GM18873 (cell line): ENCODE results near the gene SEPSECS.
A peak's percentile ranks its signal among the peaks of the same experiment; 100 is the strongest.

Experiments
- ATAC-seq: cut with Tn5 transposase; IDR thresholded peaks from one replicate; pipeline ENCODE4 v1.9.1; 2021; ENCODE audit warnings: mild to moderate bottlenecking, moderate library complexity, moderate number of reproducible peaks; ENCODE audit not compliant: unreplicated experiment, low FRiP score

Gene SEPSECS

DNA sequence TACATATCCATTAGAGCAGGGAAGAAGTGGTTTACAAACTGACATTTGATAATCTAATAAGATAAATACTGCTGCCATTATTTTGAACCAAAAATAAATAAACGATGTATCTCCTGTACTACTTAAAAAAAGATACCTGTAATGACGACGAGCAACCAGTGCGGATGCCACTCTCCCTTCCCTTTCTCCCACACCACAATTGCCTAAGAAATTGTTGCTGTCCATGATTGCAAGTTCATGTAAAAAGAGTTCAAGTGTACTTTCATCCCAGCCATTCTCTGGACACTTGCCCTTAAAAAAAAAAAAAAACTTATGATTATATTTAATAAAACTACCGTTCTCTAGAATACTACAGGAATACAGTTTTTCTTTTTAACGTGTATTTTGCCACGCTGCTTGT, 1.4 kb downstream of the SEPSECS start:
- ATAC-seq = no peak

DNA sequence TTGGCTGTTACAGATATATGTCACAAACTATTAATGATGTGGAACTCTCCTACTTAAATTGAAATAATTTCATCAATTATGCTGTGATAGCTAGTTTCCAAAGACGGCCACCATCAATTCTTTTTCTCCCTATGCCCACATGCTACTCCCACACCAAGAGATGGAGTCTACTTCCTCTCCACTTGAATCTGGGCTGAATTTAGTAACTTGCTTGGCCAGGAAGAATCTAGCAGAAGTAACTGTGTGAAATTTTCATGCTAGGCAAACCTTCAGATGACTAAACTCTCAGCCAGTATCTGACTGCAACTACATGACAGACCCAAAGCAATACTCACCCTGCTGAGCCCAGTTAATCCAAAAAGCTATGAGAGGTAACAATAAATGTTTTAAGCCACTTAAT, 3.2 kb downstream of the SEPSECS start:
- no peak for ATAC-seq

DNA sequence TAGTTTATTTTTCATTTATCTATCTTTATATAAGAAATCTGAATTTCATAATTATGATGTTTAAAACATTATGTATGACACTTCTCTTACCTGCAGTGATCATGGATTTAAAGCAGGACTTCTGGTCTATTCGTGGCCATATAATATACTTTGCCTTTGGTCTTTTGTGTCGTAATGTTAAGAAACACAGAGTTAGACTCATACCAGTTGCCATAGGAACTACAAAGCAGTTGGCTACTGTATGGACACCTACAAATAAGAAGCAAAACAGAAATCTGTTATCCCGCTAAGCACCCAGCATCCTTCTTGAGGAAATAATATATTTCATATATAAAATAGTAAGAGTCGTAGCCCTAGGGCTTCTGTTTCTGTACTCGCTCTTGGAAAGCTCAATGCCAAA, 4.3 kb downstream of the SEPSECS start:
- no peak for ATAC-seq

DNA sequence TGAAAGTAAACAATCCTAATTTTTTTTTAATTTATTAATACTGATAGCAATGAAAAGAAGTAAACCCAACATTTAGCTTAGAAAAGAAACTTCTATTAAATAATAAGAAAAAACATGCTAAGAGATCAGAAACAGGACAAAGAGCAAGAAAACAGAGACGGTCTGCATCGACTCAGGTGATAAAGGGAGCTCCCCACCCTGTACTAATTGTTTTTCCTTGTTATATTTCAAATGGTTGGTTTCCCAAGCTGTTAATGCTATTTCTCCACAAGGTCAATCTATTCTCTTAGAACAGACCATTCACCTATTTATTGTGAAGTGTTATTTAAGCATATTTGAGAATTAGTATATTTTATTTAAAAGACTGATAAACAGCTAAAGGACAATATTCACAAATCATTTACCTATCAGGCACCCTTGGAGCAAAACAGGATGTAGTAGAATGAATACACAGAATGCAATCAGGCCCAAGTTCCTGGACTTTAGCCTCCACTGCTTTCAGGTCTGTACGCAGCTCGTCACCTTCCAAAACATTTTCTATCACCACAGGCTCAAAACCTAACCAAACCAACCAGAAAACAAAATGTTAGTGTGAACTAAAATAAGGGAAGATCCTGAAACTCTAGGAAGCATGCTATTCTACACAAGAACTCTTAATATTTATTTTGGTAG, 5.5 kb downstream of the SEPSECS start:
- ATAC-seq = no peak

DNA sequence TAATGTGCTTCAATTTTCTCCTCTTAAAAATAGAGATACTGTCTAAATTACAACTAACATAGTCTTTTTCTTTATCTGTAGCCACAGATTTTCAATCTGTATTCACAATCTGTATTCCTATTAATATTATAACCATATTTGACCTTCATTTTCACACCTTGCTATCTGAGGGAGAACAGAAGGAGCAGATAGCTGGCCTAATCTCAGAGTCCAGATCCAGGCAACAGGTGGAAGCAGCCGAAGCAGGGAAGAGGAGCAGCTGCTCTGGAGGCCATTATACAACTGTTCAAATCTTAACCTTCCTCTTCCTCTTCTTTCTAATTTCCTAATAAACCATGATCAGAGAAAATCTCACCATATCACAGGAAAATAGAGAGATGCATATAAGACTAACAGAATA, 14.2 kb downstream of the SEPSECS start:
- ATAC-seq = no peak

DNA sequence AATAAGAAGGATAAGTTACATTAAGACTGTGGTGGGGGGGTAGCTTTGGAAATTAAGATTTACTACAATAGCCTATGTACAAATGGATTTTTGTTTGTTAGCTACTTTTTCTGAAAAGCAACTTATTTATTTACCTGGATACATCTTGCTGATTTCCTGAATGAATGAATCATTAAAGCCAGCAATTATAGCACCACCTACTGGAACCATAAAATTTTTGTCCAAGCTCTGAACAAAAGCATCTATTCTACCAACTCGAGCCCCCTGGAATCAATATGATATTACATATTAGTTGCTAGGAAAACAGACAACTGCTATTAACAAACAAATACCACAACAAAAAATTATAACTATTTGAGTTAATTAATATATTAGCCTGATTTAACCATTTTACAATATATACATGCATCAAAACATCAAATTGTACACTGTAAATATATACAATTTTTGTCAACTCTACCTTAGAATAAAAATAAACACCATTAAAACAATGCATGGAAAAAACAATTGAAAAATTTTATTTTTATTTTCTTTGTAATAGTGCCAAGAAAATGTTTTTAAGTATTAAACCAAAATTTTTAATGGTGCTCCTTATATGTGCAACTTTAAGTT, 15.3 kb downstream of the SEPSECS start:
- ATAC-seq = no peak

DNA sequence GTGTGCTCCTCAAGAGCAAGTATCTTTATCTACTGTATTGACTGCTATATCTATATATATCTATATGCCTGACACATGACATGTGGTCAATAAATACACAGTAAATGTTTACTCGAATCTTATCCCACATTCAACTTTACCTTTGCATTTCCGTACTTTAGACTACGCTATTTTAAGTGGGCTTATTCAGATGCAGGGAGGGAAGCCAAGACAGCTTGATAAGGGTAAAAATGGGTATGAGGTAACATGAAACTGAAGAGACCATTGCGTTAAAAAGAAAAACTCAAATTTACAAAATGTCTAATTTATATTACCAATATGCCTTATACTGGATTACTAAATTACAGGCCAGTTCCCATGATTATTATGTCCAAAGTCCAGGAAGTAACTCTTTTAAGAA, 17.8 kb downstream of the SEPSECS start:
- no peak for ATAC-seq

DNA sequence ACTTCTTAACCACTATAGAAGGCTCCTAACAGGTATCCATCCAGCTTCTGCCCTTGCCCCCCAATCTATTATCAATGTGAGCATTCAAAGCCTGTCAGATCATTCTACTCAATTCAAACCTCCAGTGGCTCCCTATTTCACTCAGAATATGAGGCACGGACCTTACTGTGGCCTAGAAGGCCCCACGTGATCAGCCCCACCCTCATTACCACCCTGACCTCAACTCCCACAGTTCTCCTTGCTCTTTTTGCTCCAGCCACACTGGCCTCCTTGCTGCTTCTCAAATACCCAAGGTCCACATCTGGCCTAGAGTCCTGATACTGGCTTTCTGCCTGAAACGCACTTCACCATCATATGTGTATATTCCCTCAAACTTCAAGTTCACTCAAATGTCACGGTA, 18.7 kb downstream of the SEPSECS start:
- ATAC-seq = no peak

DNA sequence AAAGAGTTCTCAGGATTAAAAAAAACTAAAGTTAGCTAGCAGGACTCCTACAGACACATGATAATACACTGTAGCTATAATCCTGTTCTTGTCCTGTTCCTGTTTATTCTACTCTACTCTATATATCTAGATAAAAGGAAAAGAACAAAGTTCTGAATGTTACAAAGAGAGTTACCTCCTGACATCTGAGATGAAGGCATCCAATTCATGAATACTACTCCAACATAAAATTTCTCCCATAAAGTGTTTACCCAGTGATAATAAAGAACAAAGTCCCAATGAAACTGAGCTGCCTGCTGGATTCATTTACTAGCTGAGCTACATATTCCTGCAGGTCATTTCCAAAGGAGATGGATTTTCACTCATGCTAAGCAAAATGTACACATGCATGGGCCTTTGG, 27.1 kb downstream of the SEPSECS start:
- no peak for ATAC-seq

DNA sequence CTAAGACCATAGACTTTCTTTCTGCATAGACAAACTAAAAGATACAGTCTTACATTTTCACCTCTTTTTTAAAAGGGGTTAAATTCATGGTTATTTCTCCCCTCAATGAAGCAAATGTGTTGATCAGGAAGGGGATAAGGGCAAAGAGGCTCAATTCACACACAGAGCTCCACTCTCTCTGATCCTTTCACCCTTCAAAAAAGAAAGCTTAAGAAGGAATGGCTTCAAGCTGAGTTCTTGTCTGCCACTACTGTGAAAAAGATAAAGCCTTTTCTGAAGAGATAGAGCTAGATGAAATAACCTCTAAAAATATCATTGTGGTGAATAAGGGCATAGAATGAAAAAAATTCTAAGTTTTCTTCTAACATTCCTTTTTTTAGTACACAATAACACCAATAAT, 28.3 kb downstream of the SEPSECS start:
- ATAC-seq = no peak

DNA sequence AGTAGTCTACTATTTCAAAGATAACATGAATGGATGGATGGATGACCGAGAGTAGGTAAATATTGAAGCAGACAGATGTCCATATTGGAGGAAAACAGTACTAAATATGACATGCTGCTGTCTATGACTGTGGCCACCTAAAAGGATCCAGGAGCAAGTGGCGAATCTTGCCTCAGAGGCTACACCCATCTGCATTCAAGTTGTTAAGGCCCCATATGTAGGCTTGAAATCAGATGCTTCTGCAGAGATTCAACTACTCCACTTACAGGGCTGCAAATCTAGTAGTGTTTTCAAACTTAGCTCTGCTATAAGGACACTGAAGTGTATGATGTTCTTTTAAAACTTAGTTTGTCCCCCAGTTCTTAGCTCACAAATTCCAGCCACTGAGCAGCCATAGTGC, 28.9 kb downstream of the SEPSECS start:
- no peak for ATAC-seq

DNA sequence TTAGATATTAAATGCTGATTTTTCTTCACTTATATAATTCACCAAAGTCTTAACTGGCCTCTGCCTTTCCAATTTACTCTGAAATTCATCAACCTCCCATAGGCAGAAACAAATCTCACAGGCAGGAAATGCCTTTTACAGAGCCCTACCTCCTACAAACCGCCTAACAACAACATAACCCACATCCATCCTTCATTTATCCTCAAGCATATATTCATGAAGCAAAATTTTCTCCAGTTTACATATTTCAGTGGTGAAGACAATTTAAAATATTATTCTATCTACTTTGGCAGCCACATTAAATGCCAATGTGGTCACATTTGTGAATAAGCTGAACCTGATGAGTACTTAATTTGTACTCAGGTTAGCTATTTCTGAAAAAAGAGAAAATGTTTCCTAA, 30.3 kb downstream of the SEPSECS start:
- no peak for ATAC-seq

DNA sequence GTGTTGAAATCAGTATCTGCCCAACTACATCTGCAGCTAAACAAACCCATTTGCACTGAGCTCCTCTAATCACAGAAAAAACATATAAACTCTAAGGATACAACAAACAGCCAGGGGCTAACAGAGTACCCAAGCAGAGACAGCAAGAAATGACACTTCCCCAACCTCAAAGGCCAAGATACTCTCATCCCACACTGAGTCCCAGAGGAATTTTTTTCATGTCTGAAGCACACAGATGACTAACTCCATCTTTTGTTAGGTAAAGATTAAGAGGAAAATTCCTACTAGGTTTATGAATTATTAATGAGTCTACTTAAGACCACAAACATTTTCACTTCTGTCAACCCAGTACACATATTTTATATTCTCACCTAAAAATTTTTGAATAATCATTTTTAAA, 31.6 kb downstream of the SEPSECS start:
- ATAC-seq = no peak

DNA sequence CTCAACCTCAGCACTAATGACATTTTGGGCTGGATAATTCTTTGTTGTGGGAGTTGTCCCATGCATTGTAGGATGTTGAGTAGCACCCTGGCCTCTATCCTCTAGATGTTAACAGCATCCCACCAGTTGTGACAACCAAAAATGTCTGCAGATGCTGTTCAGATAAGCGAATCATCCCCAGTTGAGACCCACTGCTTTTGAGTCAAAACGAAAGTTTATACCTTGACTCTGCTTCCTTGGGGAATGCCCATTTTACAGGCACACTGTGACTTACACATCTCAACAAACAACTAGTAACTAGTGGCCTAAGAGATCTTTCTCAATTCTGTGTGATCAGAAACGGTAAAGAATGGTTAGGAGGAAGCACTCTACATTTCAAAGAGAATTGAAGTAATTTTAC, 37.0 kb downstream of the SEPSECS start:
- peak; percentile 97 for ATAC-seq

DNA sequence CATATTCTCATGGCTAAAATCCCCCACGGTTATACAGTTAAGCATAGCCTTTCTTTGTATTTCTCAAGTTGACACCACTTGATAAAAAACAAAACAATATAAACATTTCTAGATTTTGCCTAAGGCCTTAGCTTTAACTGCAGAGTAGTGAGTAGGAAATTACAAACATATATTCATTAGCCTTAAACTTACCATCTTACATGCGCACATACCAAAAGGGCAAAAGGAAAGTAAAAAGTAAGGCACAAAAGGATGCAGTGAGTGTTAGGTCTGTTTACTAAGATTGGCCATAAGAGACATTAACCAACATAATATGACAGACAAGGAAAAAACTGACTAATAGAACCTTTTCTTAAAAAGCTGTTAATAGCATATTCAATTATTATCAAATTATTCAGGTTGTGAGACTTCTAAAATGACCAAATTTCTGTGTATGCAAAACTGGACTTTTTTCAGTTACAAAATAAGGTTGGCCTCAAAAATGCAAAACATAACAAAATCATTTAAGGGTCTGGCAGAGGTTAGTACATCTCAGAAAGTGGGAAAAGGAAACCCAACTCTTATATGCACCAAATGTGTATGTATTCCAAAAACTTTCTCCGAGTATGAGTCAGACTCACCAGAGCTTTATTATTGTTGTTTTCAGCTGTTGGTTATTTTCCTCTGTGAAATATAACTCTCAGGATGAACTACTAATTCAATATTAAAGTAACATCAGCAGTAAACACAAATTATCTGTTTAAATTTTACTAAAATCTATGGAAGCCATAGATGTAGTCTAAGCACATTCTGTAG, 39.9 kb downstream of the SEPSECS start:
- ATAC-seq = no peak

DNA sequence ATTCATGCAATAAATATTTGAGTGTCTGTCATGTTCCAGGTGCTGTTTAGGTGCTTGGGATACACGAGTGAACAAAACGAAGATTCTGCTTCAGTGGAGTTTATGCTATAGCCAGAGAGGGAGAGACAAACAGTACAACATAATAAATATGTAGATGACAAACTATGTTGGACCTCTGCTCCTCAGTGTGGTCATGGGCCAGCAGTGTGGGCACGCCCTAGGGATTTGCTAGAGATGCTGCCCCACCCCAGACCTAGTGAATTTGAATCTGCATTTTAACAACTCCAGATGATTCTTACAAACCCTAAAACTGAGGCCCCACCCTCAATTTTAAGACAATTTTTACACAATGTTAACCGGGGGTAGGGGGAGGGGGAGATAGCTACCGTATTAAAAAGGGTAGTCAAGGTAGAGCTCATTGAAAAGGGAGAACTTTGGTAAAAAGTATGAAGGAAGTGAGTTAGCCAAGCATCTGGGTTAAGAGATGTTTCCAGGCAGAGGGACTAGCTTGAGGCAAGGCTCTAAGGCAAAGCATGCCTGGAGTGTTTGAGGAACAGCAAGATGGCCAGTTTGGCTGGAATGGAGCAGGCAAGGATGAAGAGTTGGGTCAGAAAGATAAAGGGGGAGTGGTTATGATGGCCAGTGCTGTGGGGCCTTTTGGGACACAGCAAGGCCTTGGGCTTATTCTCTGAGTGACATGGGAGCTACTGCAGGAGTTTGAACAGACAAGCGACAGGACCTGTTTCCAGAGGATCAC, 42.4 kb downstream of the SEPSECS start:
- ATAC-seq = no peak

DNA sequence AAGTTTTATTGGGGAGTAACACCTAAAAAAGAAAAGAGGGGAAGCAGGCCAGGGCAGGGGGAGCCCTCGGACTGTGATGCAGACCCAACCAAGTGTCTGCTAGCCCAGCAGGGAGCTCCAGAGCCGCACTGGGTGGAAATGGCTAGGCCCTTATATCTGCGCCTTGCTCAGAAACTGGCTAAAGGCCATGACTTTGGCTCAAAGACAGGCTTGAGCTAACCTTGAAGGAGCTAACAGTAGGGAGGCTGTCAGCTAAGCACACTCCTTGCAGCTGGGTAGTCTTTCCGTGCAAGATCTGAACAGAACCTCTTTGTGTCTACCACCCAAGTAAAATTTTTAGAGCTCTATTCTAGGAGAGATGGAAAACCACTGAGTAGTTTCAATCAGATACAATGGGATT, 43.0 kb downstream of the SEPSECS start:
- ATAC-seq = no peak

DNA sequence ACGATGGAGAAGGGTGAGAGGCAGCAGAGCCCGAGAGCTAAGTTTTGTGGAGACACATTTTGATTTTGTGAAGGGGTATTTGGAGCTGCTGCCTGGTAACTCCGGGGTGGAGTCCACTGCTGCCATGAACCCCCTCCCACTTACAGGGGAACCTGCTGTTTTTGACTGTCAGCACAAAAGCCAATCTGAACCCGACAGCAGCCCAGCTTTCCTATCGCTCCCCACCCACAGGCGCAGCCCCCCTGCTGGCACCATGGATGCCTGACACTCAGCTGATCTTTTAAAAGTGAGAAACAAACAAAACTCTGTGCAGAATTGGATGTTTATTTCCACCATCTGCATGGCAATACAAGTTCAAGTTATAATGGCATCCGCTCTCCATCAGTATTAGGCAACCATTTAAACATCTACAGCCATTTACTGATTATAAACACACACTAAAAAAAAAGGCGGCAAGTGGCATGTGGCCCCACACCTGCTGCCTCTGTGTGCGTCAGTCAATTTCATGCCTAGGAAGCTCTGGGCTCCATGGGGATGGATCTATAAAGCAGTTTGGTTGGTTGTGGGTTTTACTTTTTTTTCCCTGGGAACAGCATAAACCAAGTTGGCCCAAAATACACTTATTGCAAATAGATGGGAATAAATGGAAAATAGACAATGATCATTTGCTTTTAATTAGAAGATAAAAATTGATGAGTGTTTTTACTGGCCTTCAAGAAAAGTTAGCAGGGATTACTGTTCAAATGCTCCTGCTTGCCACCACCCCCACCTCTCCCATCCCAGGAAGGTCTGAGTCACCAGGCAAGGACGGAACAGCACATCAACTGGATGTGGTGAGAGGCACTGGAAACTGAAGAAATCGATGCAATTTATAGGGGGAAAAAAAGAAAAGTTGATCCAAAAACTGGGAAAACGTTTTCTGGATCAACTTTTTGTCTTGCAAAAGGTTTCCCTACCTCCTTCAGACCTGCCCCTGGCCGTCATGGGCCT, 46.0 kb downstream of the SEPSECS start:
- no peak for ATAC-seq

DNA sequence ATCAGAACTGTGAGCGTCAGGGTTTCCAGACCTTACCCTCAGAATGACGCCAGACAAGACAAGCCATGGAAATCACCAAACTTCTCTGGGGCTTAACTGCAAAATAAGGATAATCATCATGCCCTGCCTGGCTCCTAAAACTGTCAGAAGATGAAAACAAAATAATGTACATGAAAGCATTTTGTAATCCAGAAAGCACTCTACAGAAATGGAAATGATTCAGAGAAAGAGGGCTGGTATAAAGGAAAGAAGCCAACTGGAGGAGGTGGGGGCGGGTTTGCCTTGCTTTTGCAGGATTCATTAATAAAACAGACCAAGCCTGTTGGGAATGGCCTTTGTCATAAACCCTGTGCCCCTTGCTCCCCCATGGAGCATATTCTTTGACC, 47.3 kb downstream of the SEPSECS start:
- no peak for ATAC-seq
